B cell (primary cell): Measurements from ENCODE around the gene MAPKBP1. TPM values are rescaled to one million over a fixed set of nuclear protein-coding genes. Genes with fewer than 3 reads are reported as not detected.
A peak's percentile ranks its signal among the peaks of the same experiment; 100 is the strongest.

Source experiments
- ATAC-seq: fragments of 200-7000 bp; cut with Tn5 transposase; one replicate; pipeline ENCODE4 v1.10.0; 2021; ENCODE audit warnings: low read depth, mild to moderate bottlenecking, moderate number of reproducible peaks, moderate library complexity
- CTCF ChIA-PET: fragments of 350-600 bp; sonication (Branson Sonifier 250); formaldehyde crosslinking; loops from one replicate; lab custom pipeline; 2021; ENCODE audit warnings: antibody characterized with exemption, inconsistent platforms; lab: Charles Lee
- POLR2A ChIA-PET: fragments of 350-600 bp; sonication (Branson Sonifier 250); formaldehyde crosslinking; loops from one replicate; lab custom pipeline; 2021; ENCODE audit warnings: antibody characterized with exemption; lab: Charles Lee
- DNase-seq: peaks from one replicate; pipeline ENCODE4 v3.0.0; 2013
- H2AFZ ChIP-seq: 2 replicates; pipeline ENCODE4 v1.6.1; 2012; ENCODE audit warnings: mild to moderate bottlenecking, low read depth, low read length; ENCODE audit not compliant: insufficient read depth, poor library complexity, severe bottlenecking
- H3K27ac ChIP-seq, 2 donors: 1 replicate in 1 of 2; 2 replicates in 1 of 2; pipeline ENCODE4 v1.5.1; 2012 to 2013; ENCODE audit warnings: low read length in 2 of 2, mild to moderate bottlenecking in 2 of 2, moderate library complexity in 1 of 2
- H3K27me3 ChIP-seq, 4 experiments: fragments of 200-600 bp in 1 of 4; sonication (generic) in 1 of 4; replicated peaks in 1 of 4; 1 replicate in 2 of 4; 2 replicates in 2 of 4; pipeline versions ENCODE4 v1.6.1 to v1.7.0; 2013 to 2016; ENCODE audit warnings: low read length in 3 of 4, mild to moderate bottlenecking in 2 of 4, mixed read lengths in 1 of 4, moderate library complexity in 1 of 4; ENCODE audit not compliant: insufficient read depth in 4 of 4, control insufficient read depth in 3 of 4; ENCODE audit errors: control extremely low read depth in 1 of 4
- H3K36me3 ChIP-seq, 2 experiments: replicated peaks in 1 of 2; 1 replicate in 1 of 2; 2 replicates in 1 of 2; pipeline versions ENCODE4 v1.6.1 to v1.7.1; 2013; ENCODE audit warnings: low read length in 1 of 2; ENCODE audit not compliant: insufficient read depth in 2 of 2, control insufficient read depth in 1 of 2; ENCODE audit errors: control extremely low read depth in 1 of 2, extremely low read depth in 1 of 2
- H3K4me1 ChIP-seq, 2 donors: fragments of 200-600 bp in 1 of 2; sonication (generic) in 1 of 2; 1 replicate in 1 of 2; 2 replicates in 1 of 2; pipeline versions ENCODE4 v1.5.1 to v1.6.1; 2013 to 2017; ENCODE audit warnings: low read length in 2 of 2; ENCODE audit not compliant: control insufficient read depth in 2 of 2, insufficient read depth in 2 of 2
- H3K4me2 ChIP-seq: replicated peaks from 2 replicates; pipeline ENCODE3; 2012; ENCODE audit warnings: mild to moderate bottlenecking, low read depth, low read length; ENCODE audit not compliant: poor library complexity, severe bottlenecking
- H3K4me3 ChIP-seq, 5 experiments: fragments of 200-600 bp in 1 of 5; sonication (generic) in 1 of 5; 1 replicate in 3 of 5; 2 replicates in 2 of 5; pipeline versions ENCODE4 v1.5.1 to v1.7.0; 2011 to 2016; ENCODE audit warnings: low read length in 4 of 5, mild to moderate bottlenecking in 4 of 5, low read depth in 2 of 5, control low read depth in 1 of 5, moderate library complexity in 1 of 5; ENCODE audit not compliant: insufficient read depth in 1 of 5; ENCODE audit errors: control extremely low read depth in 1 of 5, extremely low read depth in 1 of 5
- H3K79me2 ChIP-seq: fragments of 200-600 bp; sonication (generic); one replicate; pipeline ENCODE4 v1.6.0; 2016; ENCODE audit warnings: low read length; ENCODE audit not compliant: control insufficient read depth, insufficient read depth
- H3K9ac ChIP-seq: fragments of 200-600 bp; sonication (generic); 2 replicates; pipeline ENCODE4 v1.6.1; 2017; ENCODE audit warnings: mild to moderate bottlenecking, low read length, moderate library complexity
- H3K9me3 ChIP-seq, 3 donors: one replicate each; pipeline versions ENCODE4 v1.6.1 to v1.7.1; 2013; ENCODE audit warnings: low read length in 2 of 3; ENCODE audit not compliant: control insufficient read depth in 2 of 3, insufficient read depth in 1 of 3; ENCODE audit errors: control extremely low read depth in 1 of 3
- H4K20me1 ChIP-seq: 2 replicates; pipeline ENCODE4 v1.6.0; 2012; ENCODE audit warnings: mild to moderate bottlenecking, low read length; ENCODE audit not compliant: insufficient read depth, control insufficient read depth, poor library complexity, severe bottlenecking
- H3K27ac Mint-ChIP-seq: one replicate; pipeline ENCODE4 v1.8.0; 2021; ENCODE audit warnings: mixed read lengths
- H3K27me3 Mint-ChIP-seq: one replicate; pipeline ENCODE4 v1.8.0; 2021; ENCODE audit warnings: mixed read lengths
- H3K4me1 Mint-ChIP-seq: one replicate; pipeline ENCODE4 v1.8.0; 2021; ENCODE audit warnings: mixed read lengths
- H3K4me3 Mint-ChIP-seq: one replicate; pipeline ENCODE4 v1.8.0; 2021; ENCODE audit warnings: mixed read lengths
- H3K9me3 Mint-ChIP-seq: one replicate; pipeline ENCODE4 v1.8.0; 2022; ENCODE audit warnings: mixed read lengths; ENCODE audit not compliant: insufficient read depth
- CTCF ChIP-seq: fragments of 200-600 bp; IDR thresholded peaks from one replicate; pipeline ENCODE4 v1.8.0; 2022; ENCODE audit warnings: antibody characterized with exemption, mild to moderate bottlenecking
- EZH2 ChIP-seq: IDR thresholded peaks from 2 replicates; pipeline ENCODE4 v1.6.1; 2012; ENCODE audit warnings: borderline replicate concordance, low read depth, mild to moderate bottlenecking, moderate library complexity, low read length; ENCODE audit not compliant: insufficient read depth, poor library complexity, severe bottlenecking
- WGBS: methylation state at CpG from one replicate; pipeline ENCODE4 v1.1.5; 2013; ENCODE audit warnings: missing lambda C conversion rate; ENCODE audit not compliant: insufficient coverage; 5-methylcytosine and 5-hydroxymethylcytosine counted together
- intact Hi-C: fragments of 100-400 bp; cut with micrococcal nuclease; formaldehyde crosslinking; loops from one replicate; pipeline ENCODE4 v1.10.0; 2022
- polyA plus RNA-seq: library from polyadenylated mRNA; depleted of rRNA; stranded (reverse); fragments of >200 nt; gene quantifications from 2 replicates; pipeline ENCODE4 v1.2.3, GENCODE V29; 2012
- total RNA-seq, 2 donors: library from RNA; stranded (reverse); fragments of 120-200 nt in 1 of 2; gene quantifications; 1 replicate in 1 of 2; 2 replicates in 1 of 2; pipeline versions ENCODE4 v1.2.3 to v1.2.4, GENCODE V29; 2013 to 2022

The MAPKBP1 gene
- total and polyA plus RNA-seq, 2 donors (not counting 1 experiment from before 2014, with no cell fraction given), result 14.1 to 59.2 TPM

- H3K27me3 ChIP-seq, result no peaks in the 10 kb centered on the region
- H3K36me3 ChIP-seq, result peaks cover 0 to 10% of the 10 kb centered on the region in 2 experiments
- no peak for DNase-seq
- Mint-ChIP-seq H3K27ac (no peak overlapping the region), H3K4me1 (peaks cover 27% of the 10 kb centered on the region), H3K9me3 (no peaks in the 10 kb centered on the region), H3K27me3 (no peaks in the 10 kb centered on the region), H3K4me3 (peak overlapping the region; percentile 86)
- peak overlapping the region; percentile 54 to 95 (median 87) for H3K4me3 ChIP-seq
- peaks cover 35% of the 10 kb centered on the region for H3K79me2 ChIP-seq
- ATAC-seq, result no peak
- no peak overlapping the region for H3K27ac ChIP-seq
- TF ChIP-seq CTCF (no peak), EZH2 (no peak)
- 40% methylated on average over 1 of the region's 6 CpGs for WGBS
- no peaks in the 10 kb centered on the region for H3K9me3 ChIP-seq
- peaks cover 32% of the 10 kb centered on the region for H4K20me1 ChIP-seq
- ChIA-PET CTCF (interaction anchor here (1.0 to 3.3 kb wide), 2 partner anchors 55 to 76 kb away, joined by 4 to 21 read pairs; partner anchors contain the start of gene MAPKBP1), POLR2A (no interaction called here)
- H3K4me1 ChIP-seq, result peaks cover 16 to 28% of the 10 kb centered on the region in 2 donors
- H2AFZ ChIP-seq, result peak overlapping the region; percentile 94
- H3K4me2 ChIP-seq, result peak overlapping the region; percentile 100
- peak overlapping the region; percentile 68 for H3K9ac ChIP-seq
- intact Hi-C loops, result loop anchor here (1.0 to 5.0 kb wide), 8 partner anchors 54 to 444 kb away; partner anchors contain the start of genes EHD4, GANC, MAPKBP1 and MGA
These were observed 54.5 kb downstream of the MAPKBP1 start for GRCh38 chr15:41828807-41829141.

DNA sequence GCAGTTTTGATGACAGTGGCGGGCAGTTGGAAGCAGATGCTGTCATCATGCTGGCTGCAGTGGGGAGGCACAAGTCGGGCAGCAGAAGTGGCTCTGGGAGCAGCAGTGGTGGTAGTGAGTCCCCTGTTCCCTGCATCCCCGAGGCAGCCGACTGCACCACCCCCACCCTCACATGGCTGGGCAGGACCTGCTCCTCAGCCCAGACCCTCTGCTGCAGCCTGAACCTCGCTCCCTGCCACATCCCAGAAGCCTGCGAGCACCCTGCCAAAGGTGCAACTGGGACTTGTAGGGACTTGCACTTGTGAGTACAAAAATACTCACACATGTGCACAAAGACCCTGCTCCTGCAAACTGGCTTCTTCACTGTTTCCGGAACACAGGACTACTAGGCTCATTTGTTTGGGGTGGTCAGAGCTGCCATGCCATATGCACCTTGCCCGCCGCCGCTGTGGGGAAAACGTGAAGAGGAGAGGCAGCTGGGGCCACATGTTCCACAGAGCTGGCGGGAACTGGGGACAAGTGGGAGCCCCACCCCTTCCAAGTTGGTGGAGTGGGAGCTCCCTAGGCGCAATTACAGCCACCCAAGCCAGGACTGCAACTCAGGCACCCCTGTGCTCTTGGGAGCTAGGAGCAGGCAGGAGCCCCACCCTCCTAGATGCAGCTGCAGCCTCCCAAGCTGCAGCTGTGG is 55.8 kb downstream of the MAPKBP1 start:
- POLR2A ChIA-PET, result no interaction called here

More for the DNA sequence above, 55.8 kb downstream of the MAPKBP1 start:
- H3K4me3 Mint-ChIP-seq, result no peak overlapping the region
- no peak overlapping the region for H3K4me2 ChIP-seq
- H3K27ac ChIP-seq, result no peak overlapping the region
- DNase-seq (no peak), ATAC-seq (no peak)
- H2AFZ ChIP-seq, result no peak overlapping the region
- peaks cover 27% of the 10 kb centered on the region for H3K4me1 Mint-ChIP-seq
- CTCF ChIA-PET, result interaction anchor here (2.2 kb wide), 1 partner anchor 74 kb away, joined by 7 read pairs; no protein-coding TSS in a partner anchor
- peaks cover 16 to 28% of the 10 kb centered on the region in 2 donors for H3K4me1 ChIP-seq
- H4K20me1 ChIP-seq, result peaks cover 43% of the 10 kb centered on the region
- peaks cover 0 to 7% of the 10 kb centered on the region in 2 experiments for H3K36me3 ChIP-seq
- 99% methylated on average over 13 of the region's 13 CpGs for WGBS
- H3K9ac ChIP-seq, result no peak overlapping the region
- H3K27ac Mint-ChIP-seq, result no peak overlapping the region
- intact Hi-C loops, result loop anchor here (2.0 to 5.0 kb wide), 3 partner anchors 169 to 442 kb away; partner anchors contain the start of genes GANC, MGA, RPAP1 and TMEM87A
- H3K4me3 ChIP-seq, result no peak overlapping the region
- H3K27me3 Mint-ChIP-seq, result no peaks in the 10 kb centered on the region
- H3K9me3 ChIP-seq, result no peaks in the 10 kb centered on the region
- H3K79me2 ChIP-seq, result peaks cover 43% of the 10 kb centered on the region
- no peaks in the 10 kb centered on the region for H3K27me3 ChIP-seq
- no peaks in the 10 kb centered on the region for H3K9me3 Mint-ChIP-seq
- no peak for TF ChIP-seq CTCF
- TF ChIP-seq EZH2, result no peak
